B cell (primary cell): ENCODE measurements around the gene AK8.

Experiments
- CTCF ChIP-seq: fragments of 200-600 bp; IDR thresholded peaks from one replicate; pipeline ENCODE4 v1.8.0; 2022; ENCODE audit warnings: antibody characterized with exemption, mild to moderate bottlenecking
- EZH2 ChIP-seq: IDR thresholded peaks from 2 replicates; pipeline ENCODE4 v1.6.1; 2012; ENCODE audit warnings: borderline replicate concordance, low read depth, mild to moderate bottlenecking, moderate library complexity, low read length; ENCODE audit not compliant: insufficient read depth, poor library complexity, severe bottlenecking

DNA sequence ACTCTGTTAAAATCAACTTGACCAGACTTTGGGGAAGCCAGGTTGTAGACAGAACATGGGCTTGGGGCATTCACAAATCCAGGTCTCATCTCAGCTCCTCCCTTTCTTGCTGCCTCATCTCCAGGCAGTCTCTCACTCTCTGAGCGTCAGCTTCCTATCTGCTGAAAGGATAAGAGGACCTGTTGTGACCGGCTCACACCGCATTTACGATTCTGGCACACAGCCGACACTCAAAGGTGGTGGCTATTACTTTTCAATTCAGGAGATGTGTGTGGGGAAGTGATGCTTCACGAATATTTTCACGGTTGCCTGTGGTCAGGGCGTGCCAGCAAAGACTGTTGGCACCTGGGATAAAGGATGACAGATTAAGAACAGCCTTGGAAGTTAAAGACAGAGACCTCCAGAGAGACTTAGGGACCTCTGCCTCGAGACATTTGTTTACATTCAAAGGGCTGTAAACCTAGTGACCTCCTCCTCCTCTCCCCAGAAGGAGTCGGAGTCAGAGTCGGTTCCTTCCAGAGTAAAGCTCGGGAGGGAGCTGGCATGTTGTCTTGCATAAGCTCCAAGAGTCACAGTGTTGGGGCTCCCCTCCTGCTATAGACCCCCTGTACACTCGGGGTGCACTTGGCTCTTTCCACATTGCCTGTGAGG, 83.2 kb downstream of the AK8 start:
- TF ChIP-seq CTCF (no peak), EZH2 (no peak)
